ENCODE measurements around the gene SSMEM1.

Gene SSMEM1

DNA sequence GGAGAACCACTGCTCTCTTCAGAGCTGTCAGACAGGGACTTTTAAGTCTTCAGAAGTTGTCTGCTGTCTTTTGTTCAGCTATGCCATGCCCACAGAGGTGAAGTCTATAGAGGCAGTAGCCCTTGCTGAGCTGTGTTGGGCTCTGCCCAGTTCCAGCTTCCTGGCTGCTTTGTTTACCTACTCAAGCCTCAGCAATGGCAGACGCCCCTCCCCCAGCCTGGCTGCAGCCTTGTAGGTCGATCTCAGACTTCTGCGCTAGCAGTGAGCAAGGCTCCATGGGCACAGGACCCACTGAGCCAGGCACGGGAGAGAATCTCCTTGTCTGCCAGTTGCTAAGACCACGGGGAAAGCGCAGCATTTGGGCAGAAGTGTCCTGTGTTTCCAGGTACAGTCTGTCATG is 46.9 kb downstream of the SSMEM1 start:
- DNase-seq, result no peak

DNA sequence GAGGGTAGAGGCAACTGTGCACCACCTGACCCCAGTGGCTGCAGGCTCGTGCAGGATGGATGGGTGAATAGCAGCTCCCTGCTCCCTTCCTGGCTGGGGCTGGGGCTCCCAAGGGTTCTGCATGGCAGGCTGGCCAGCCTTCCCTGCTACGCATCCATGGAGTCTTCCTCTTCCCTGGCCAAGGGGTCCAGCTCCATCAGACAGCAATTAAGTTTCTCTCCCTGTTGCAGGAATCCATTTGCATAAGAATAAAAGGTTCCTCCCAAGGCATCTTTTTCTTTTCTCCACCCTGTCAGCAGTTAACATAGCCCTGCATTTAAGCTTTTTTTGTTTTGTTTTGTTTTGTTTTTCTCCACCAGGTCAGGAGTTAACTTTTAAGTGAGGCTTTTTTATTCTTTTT is 49.0 kb downstream of the SSMEM1 start:
- no peak for DNase-seq

- no peak for DNase-seq
These were observed 50.9 kb downstream of the SSMEM1 start for GRCh38 chr7:130258494-130259078.

DNA sequence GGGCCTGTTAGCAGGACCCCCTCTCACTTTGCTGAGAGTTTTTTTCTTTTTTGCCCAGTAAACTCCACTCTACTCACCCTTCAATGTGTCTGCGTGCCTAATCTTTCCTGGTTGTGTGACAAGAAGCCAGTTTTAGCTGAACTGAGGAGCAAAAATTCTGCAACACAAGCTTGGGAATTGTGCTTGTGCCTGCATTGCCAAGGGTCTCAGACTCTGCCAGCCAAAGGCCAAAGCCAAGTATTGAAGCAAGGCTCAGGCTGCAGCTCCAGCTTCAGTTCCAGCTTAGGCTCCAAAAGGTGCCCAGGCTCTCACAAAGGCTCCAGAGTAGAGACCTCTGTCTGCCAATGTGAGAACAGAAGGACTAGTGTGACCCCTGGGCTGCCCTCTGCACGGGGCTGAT is 54.8 kb downstream of the SSMEM1 start:
- no peak for DNase-seq

- no peak for DNase-seq
These were observed 55.5 kb downstream of the SSMEM1 start for GRCh38 chr7:130263130-130263529.

All from fibroblast of skin of abdomen (primary cell).